HEK293 (cell line): ENCODE results near the gene PCSK2.

Experiments used
- CTCF ChIA-PET: fragments of 350-600 bp; formaldehyde crosslinking; extraction: SDS; loops from one replicate; lab custom pipeline; 2021; ENCODE audit warnings: antibody characterized with exemption; lab: Yijun Ruan, JAX
- POLR2A ChIA-PET: fragments of 300-600 bp; formaldehyde crosslinking; extraction: SDS; loops from one replicate; lab custom pipeline; 2020; ENCODE audit warnings: antibody characterized with exemption, inconsistent platforms; lab: Yijun Ruan, JAX
- H3K27ac ChIP-seq: fragments of 200-500 bp; sonication (Bioruptor generic); 2 replicates; pipeline ENCODE4 v1.5.1; 2014; ENCODE audit warnings: low read depth, low read length, control low read depth, inconsistent platforms; ENCODE audit errors: extremely low read depth
- H3K36me3 ChIP-seq, 2 experiments: fragments of 200-500 bp in 1 of 2; sonication (Bioruptor generic) in 1 of 2; 1 replicate in 1 of 2; 2 replicates in 1 of 2; pipeline ENCODE4 v1.5.1; 2014 to 2017; ENCODE audit warnings: inconsistent platforms in 2 of 2, low read length in 2 of 2; ENCODE audit not compliant: control insufficient read depth in 2 of 2, insufficient read depth in 1 of 2
- H3K4me1 ChIP-seq: fragments of 200-500 bp; sonication (Bioruptor generic); 2 replicates; pipeline ENCODE4 v1.5.1; 2014; ENCODE audit warnings: mild to moderate bottlenecking, low read length, inconsistent platforms; ENCODE audit not compliant: control insufficient read depth, insufficient read depth
- H3K4me3 ChIP-seq: 2 replicates; pipeline ENCODE4 v1.5.1; 2011; ENCODE audit warnings: low read depth, mild to moderate bottlenecking, control low read depth, low read length, moderate library complexity
- H3K9me3 ChIP-seq: fragments of 200-500 bp; sonication (Bioruptor generic); 2 replicates; pipeline ENCODE4 v1.5.1; 2014; ENCODE audit warnings: low read depth, low read length, inconsistent platforms; ENCODE audit not compliant: control insufficient read depth, insufficient read depth
- AEBP2 ChIP-seq: fragments of 450-650 bp; formaldehyde crosslinking; IDR thresholded peaks from 2 replicates; pipeline ENCODE4 v1.5.1; 2016; ENCODE audit warnings: missing biosample characterization, missing genetic modification characterization, borderline replicate concordance
- KLF7 ChIP-seq: fragments of 450-650 bp; formaldehyde crosslinking; IDR thresholded peaks from 2 replicates; pipeline ENCODE4 v1.5.1; 2016; ENCODE audit warnings: missing biosample characterization, missing genetic modification characterization, borderline replicate concordance
- OSR2 ChIP-seq: fragments of 450-650 bp; formaldehyde crosslinking; IDR thresholded peaks from 2 replicates; pipeline ENCODE4 v1.5.1; 2016; ENCODE audit warnings: missing biosample characterization, missing genetic modification characterization
- PRDM1 ChIP-seq: fragments of 450-650 bp; formaldehyde crosslinking; IDR thresholded peaks from 2 replicates; pipeline ENCODE4; 2016; ENCODE audit warnings: missing biosample characterization, missing genetic modification characterization
- RBAK ChIP-seq: fragments of 450-650 bp; formaldehyde crosslinking; IDR thresholded peaks from 2 replicates; pipeline ENCODE4 v1.5.1; 2016; ENCODE audit warnings: missing biosample characterization, missing genetic modification characterization
- REST ChIP-seq: fragments of 450-650 bp; formaldehyde crosslinking; IDR thresholded peaks from 2 replicates; pipeline ENCODE4 v1.5.1; 2016; ENCODE audit warnings: missing biosample characterization, missing genetic modification characterization
- ZFP37 ChIP-seq: fragments of 450-650 bp; formaldehyde crosslinking; IDR thresholded peaks from 2 replicates; pipeline ENCODE4 v1.5.1; 2016; ENCODE audit warnings: missing biosample characterization, missing genetic modification characterization
- ZNF112 ChIP-seq: fragments of 450-650 bp; formaldehyde crosslinking; IDR thresholded peaks from 2 replicates; pipeline ENCODE4 v1.5.0; 2017; ENCODE audit warnings: missing biosample characterization, missing genetic modification characterization
- ZNF2 ChIP-seq: fragments of 450-650 bp; formaldehyde crosslinking; IDR thresholded peaks from 2 replicates; pipeline ENCODE4 v1.5.1; 2016; ENCODE audit warnings: missing biosample characterization, missing genetic modification characterization
- ZNF488 ChIP-seq: fragments of 450-650 bp; formaldehyde crosslinking; IDR thresholded peaks from 2 replicates; pipeline ENCODE4 v1.5.1; 2016; ENCODE audit warnings: missing biosample characterization, missing genetic modification characterization
- ZNF558 ChIP-seq: fragments of 450-650 bp; formaldehyde crosslinking; IDR thresholded peaks from 2 replicates; pipeline ENCODE4 v1.5.1; 2016; ENCODE audit warnings: missing biosample characterization, missing genetic modification characterization
- ZNF571 ChIP-seq: fragments of 450-650 bp; formaldehyde crosslinking; IDR thresholded peaks from 2 replicates; pipeline ENCODE4 v1.5.0; 2017; ENCODE audit warnings: missing biosample characterization, missing genetic modification characterization
- ZNF701 ChIP-seq: fragments of 450-650 bp; formaldehyde crosslinking; IDR thresholded peaks from 2 replicates; pipeline ENCODE4 v1.5.1; 2016; ENCODE audit warnings: missing biosample characterization, missing genetic modification characterization
- ZNF776 ChIP-seq: fragments of 450-650 bp; formaldehyde crosslinking; IDR thresholded peaks from 2 replicates; pipeline ENCODE4 v1.5.0; 2017; ENCODE audit warnings: missing biosample characterization, missing genetic modification characterization, borderline replicate concordance
- TF ChIP-seq, protein P1 (sequence below): fragments of 450-650 bp; formaldehyde crosslinking; IDR thresholded peaks from 2 replicates; pipeline ENCODE4 v1.5.1; 2017; ENCODE audit warnings: missing biosample characterization, missing genetic modification characterization
- TF ChIP-seq, protein P2 (sequence below): fragments of 450-650 bp; formaldehyde crosslinking; IDR thresholded peaks from 2 replicates; pipeline ENCODE4 v1.5.1; 2016; ENCODE audit warnings: missing biosample characterization, missing genetic modification characterization, borderline replicate concordance
- TF ChIP-seq, protein P3 (sequence below): fragments of 450-650 bp; formaldehyde crosslinking; IDR thresholded peaks from 2 replicates; pipeline ENCODE4 v1.5.0; 2017; ENCODE audit warnings: missing biosample characterization, missing genetic modification characterization, borderline replicate concordance
- TF ChIP-seq, protein P4 (sequence below): fragments of 450-650 bp; formaldehyde crosslinking; IDR thresholded peaks from 2 replicates; pipeline ENCODE4 v1.5.1; 2017; ENCODE audit warnings: missing biosample characterization, missing genetic modification characterization
- TF ChIP-seq, protein P5 (sequence below): fragments of 450-650 bp; formaldehyde crosslinking; IDR thresholded peaks from 2 replicates; pipeline ENCODE4 v1.5.1; 2016; ENCODE audit warnings: missing biosample characterization, missing genetic modification characterization

PCSK2 gene

DNA sequence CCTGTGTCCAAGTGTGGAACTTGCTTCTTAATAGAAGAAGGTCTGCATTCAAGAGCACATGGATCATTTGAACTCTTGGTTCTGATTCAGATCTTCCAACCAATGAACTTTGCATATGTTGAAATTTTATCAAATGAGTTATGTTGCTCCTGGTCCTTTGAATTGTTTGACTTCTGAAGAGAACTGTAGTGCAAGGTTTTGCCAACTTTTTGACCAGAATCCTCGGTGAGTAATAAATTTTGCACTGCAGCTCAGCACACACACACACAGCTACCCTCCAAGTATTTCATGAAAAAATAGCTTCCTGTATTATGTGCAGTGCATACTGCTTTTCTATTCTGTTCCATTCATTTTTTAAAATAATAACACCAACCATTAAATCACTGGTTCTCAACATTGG lies 236.9 kb downstream of the PCSK2 start:
- TF ChIP-seq REST (tag by site-specific recombination) = no peak
- TF ChIP-seq PRDM1 = no peak
- no peak for TF ChIP-seq RBAK (tag by site-specific recombination)
- TF ChIP-seq, protein P1, sequence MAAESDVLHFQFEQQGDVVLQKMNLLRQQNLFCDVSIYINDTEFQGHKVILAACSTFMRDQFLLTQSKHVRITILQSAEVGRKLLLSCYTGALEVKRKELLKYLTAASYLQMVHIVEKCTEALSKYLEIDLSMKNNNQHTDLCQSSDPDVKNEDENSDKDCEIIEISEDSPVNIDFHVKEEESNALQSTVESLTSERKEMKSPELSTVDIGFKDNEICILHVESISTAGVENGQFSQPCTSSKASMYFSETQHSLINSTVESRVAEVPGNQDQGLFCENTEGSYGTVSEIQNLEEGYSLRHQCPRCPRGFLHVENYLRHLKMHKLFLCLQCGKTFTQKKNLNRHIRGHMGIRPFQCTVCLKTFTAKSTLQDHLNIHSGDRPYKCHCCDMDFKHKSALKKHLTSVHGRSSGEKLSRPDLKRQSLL (tag by site-specific recombination) = no peak
- no peak for TF ChIP-seq OSR2 (tag by site-specific recombination)
- TF ChIP-seq KLF7 (tag by site-specific recombination) = no peak
- TF ChIP-seq ZNF571 (tag by site-specific recombination) = no peak
- TF ChIP-seq, protein P2, sequence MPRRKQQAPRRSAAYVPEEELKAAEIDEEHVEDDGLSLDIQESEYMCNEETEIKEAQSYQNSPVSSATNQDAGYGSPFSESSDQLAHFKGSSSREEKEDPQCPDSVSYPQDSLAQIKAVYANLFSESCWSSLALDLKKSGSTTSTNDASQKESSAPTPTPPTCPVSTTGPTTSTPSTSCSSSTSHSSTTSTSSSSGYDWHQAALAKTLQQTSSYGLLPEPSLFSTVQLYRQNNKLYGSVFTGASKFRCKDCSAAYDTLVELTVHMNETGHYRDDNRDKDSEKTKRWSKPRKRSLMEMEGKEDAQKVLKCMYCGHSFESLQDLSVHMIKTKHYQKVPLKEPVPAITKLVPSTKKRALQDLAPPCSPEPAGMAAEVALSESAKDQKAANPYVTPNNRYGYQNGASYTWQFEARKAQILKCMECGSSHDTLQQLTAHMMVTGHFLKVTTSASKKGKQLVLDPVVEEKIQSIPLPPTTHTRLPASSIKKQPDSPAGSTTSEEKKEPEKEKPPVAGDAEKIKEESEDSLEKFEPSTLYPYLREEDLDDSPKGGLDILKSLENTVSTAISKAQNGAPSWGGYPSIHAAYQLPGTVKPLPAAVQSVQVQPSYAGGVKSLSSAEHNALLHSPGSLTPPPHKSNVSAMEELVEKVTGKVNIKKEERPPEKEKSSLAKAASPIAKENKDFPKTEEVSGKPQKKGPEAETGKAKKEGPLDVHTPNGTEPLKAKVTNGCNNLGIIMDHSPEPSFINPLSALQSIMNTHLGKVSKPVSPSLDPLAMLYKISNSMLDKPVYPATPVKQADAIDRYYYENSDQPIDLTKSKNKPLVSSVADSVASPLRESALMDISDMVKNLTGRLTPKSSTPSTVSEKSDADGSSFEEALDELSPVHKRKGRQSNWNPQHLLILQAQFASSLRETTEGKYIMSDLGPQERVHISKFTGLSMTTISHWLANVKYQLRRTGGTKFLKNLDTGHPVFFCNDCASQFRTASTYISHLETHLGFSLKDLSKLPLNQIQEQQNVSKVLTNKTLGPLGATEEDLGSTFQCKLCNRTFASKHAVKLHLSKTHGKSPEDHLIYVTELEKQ = no peak
- TF ChIP-seq, protein P3, sequence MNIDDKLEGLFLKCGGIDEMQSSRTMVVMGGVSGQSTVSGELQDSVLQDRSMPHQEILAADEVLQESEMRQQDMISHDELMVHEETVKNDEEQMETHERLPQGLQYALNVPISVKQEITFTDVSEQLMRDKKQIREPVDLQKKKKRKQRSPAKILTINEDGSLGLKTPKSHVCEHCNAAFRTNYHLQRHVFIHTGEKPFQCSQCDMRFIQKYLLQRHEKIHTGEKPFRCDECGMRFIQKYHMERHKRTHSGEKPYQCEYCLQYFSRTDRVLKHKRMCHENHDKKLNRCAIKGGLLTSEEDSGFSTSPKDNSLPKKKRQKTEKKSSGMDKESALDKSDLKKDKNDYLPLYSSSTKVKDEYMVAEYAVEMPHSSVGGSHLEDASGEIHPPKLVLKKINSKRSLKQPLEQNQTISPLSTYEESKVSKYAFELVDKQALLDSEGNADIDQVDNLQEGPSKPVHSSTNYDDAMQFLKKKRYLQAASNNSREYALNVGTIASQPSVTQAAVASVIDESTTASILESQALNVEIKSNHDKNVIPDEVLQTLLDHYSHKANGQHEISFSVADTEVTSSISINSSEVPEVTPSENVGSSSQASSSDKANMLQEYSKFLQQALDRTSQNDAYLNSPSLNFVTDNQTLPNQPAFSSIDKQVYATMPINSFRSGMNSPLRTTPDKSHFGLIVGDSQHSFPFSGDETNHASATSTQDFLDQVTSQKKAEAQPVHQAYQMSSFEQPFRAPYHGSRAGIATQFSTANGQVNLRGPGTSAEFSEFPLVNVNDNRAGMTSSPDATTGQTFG (tag by site-specific recombination) = no peak
- no peak for TF ChIP-seq AEBP2
- TF ChIP-seq ZFP37 (tag by site-specific recombination) = no peak
- TF ChIP-seq ZNF701 (tag by site-specific recombination) = no peak
- no peak for TF ChIP-seq ZNF112 (tag by site-specific recombination)
- TF ChIP-seq ZNF776 (tag by site-specific recombination) = no peak
- TF ChIP-seq, protein P4, sequence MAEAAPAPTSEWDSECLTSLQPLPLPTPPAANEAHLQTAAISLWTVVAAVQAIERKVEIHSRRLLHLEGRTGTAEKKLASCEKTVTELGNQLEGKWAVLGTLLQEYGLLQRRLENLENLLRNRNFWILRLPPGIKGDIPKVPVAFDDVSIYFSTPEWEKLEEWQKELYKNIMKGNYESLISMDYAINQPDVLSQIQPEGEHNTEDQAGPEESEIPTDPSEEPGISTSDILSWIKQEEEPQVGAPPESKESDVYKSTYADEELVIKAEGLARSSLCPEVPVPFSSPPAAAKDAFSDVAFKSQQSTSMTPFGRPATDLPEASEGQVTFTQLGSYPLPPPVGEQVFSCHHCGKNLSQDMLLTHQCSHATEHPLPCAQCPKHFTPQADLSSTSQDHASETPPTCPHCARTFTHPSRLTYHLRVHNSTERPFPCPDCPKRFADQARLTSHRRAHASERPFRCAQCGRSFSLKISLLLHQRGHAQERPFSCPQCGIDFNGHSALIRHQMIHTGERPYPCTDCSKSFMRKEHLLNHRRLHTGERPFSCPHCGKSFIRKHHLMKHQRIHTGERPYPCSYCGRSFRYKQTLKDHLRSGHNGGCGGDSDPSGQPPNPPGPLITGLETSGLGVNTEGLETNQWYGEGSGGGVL (tag by site-specific recombination) = no peak
- no peak for TF ChIP-seq ZNF558 (tag by site-specific recombination)
- no peak for TF ChIP-seq ZNF488 (tag by site-specific recombination)
- TF ChIP-seq, protein P5, sequence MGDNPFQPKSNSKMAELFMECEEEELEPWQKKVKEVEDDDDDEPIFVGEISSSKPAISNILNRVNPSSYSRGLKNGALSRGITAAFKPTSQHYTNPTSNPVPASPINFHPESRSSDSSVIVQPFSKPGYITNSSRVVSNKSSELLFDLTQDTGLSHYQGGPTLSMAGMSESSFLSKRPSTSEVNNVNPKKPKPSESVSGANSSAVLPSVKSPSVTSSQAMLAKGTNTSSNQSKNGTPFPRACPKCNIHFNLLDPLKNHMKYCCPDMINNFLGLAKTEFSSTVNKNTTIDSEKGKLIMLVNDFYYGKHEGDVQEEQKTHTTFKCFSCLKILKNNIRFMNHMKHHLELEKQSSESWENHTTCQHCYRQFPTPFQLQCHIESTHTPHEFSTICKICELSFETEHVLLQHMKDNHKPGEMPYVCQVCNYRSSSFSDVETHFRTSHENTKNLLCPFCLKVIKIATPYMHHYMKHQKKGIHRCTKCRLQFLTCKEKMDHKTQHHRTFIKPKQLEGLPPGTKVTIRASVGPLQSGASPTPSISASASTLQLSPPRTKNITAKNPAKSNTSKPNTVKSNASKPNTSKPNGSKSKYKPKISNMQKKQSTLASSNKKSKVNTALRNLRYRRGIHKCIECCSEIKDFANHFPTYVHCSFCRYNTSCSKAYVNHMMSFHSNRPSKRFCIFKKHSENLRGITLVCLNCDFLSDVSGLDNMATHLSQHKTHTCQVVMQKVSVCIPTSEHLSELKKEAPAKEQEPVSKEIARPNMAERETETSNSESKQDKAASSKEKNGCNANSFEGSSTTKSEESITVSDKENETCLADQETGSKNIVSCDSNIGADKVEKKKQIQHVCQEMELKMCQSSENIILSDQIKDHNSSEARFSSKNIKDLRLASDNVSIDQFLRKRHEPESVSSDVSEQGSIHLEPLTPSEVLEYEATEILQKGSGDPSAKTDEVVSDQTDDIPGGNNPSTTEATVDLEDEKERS (tag by site-specific recombination) = no peak
- no peak for TF ChIP-seq ZNF2 (tag by site-specific recombination)
- Histone ChIP-seq H3K27ac (no peak overlapping the region), H3K9me3 (no peaks in the 10 kb centered on the region), H3K4me3 (no peak overlapping the region), H3K4me1 (no peaks in the 10 kb centered on the region), H3K36me3 (no peaks in the 10 kb centered on the region)
- CTCF ChIA-PET = no interaction called here
- POLR2A ChIA-PET = no interaction called here
